GM23338 (cell line): ENCODE measurements around the gene SHLD2.

Source experiments
- CREB1 ChIP-seq: fragments of 250-450 bp; sonication (Bioruptor Pico); IDR thresholded peaks from 2 replicates; pipeline ENCODE4 v1.5.0; 2020; ENCODE audit warnings: low read depth, mild to moderate bottlenecking, moderate library complexity
- CTCF ChIP-seq, 2 experiments: fragments of 200-600 bp in 1 of 2; sonication (generic) in 1 of 2; conservative IDR thresholded peaks; 2 replicates each; pipeline versions ENCODE4 v1.5.1 to v1.6.1; 2016 to 2017; ENCODE audit warnings: antibody characterized with exemption in 2 of 2, low read depth in 2 of 2, mild to moderate bottlenecking in 2 of 2, moderate library complexity in 1 of 2
- ETS1 ChIP-seq: IDR thresholded peaks from 2 replicates; pipeline ENCODE4 v1.6.1; 2016; ENCODE audit warnings: antibody characterized with exemption
- EZH2 ChIP-seq: fragments of 200-600 bp; sonication (generic); IDR thresholded peaks from one replicate; pipeline ENCODE4 v1.8.0; 2017; ENCODE audit warnings: antibody characterized with exemption, mild to moderate bottlenecking, low read depth; ENCODE audit not compliant: unreplicated experiment
- EZH2phosphoT487 ChIP-seq: fragments of 200-600 bp; sonication (generic); IDR thresholded peaks from one replicate; pipeline ENCODE4 v1.8.1; 2018; ENCODE audit warnings: antibody characterized with exemption; ENCODE audit not compliant: unreplicated experiment
- JUNB ChIP-seq: IDR thresholded peaks from one replicate; pipeline ENCODE4 v1.6.1; 2016; ENCODE audit warnings: antibody characterized with exemption; ENCODE audit not compliant: unreplicated experiment
- NANOG ChIP-seq: IDR thresholded peaks from 2 replicates; pipeline ENCODE4 v1.6.1; 2016; ENCODE audit warnings: antibody characterized with exemption, borderline replicate concordance
- POLR2AphosphoS5 ChIP-seq: IDR thresholded peaks from 2 replicates; pipeline ENCODE4 v1.6.1; 2016; ENCODE audit warnings: antibody characterized with exemption, low read depth
- REST ChIP-seq: IDR thresholded peaks from one replicate; pipeline ENCODE4 v1.6.1; 2018; ENCODE audit warnings: antibody characterized with exemption; ENCODE audit not compliant: unreplicated experiment

DNA sequence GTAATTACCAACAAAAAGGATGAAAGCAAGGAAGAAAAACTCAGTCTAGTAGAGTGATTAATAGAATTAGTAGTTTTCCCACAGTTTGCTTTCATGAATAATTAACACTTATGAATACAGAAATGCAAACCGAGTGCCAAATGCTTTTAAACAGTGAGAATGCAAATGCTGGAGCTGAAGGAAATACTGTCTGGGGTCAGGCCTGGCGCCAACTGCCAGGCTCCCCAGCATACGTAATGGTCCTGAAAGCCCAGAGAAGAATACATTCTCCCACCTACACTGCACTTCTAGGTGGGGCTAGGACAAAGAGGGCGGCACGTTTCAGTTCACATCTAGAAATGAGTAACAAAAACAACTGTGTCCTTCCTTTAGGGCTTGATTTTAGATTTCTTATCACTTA lies 30.4 kb upstream of the SHLD2 start:
- TF ChIP-seq EZH2 (no peak), CTCF (conservative IDR thresholded peaks at IDR 0.05; ENCODE audit: low read depth in 2 of 2) (no peak), ETS1 (no peak), JUNB (no peak), REST (no peak), EZH2phosphoT487 (no peak), CREB1 (CRISPR knock-in tag) (no peak), NANOG (no peak), POLR2AphosphoS5 (no peak)
